ENCODE data around the gene ANXA6. TPM values are rescaled to one million over a fixed set of nuclear protein-coding genes. Genes with fewer than 3 reads are reported as not detected.

ANXA6 gene
- total and polyA plus RNA-seq, 8 donors = 28.4 to 240 (median 88.2) TPM

- TF ChIP-seq CTCF (IDR thresholded peaks at IDR 0.05) (no peak), EP300 (IDR thresholded peaks at IDR 0.05) (no peak), POLR2AphosphoS5 (IDR thresholded peaks at IDR 0.05) (no peak), POLR2A (IDR thresholded peaks at IDR 0.05) (no peak)
- Histone ChIP-seq H3K36me3 (no peaks in the 10 kb centered on the region), H3K27ac (peak overlapping the region; percentile 69 to 99 (median 80)), H3K4me3 (peak overlapping the region in 2 of 4 donors; percentile 16 to 37), H3K9me3 (no peaks in the 10 kb centered on the region), H3K4me1 (peaks cover 41 to 58% (median 47%) of the 10 kb centered on the region in 4 donors), H3K27me3 (no peaks in the 10 kb centered on the region)
- no peak for DNase-seq
- 71 to 79% (median 73%) methylated on average over 6 of the region's 6 CpGs for WGBS, 5 donors
- intact Hi-C loops (cut with DNase I; ENCODE audit: low total_unique reads) = no loop called here
Measured at GRCh38 chr5:151086192-151086869, 71.2 kb downstream of the ANXA6 start.

- peak; percentile 68 to 82 for DNase-seq
- peaks cover 41 to 58% (median 48%) of the 10 kb centered on the region in 4 donors for H3K4me1 ChIP-seq
- intact Hi-C loops (cut with DNase I; ENCODE audit: low total_unique reads) = no loop called here
Measured at GRCh38 chr5:151085517-151086041, 72.0 kb downstream of the ANXA6 start.

GRCh38 chr5:151084363-151084762 is 73.2 kb downstream of the ANXA6 start:
- TF ChIP-seq CTCF (IDR thresholded peaks at IDR 0.05) (no peak), POLR2AphosphoS5 (IDR thresholded peaks at IDR 0.05) (no peak), EP300 (IDR thresholded peaks at IDR 0.05) (no peak), POLR2A (IDR thresholded peaks at IDR 0.05) (no peak)
- intact Hi-C loops (cut with DNase I; ENCODE audit: low total_unique reads) = no loop called here
- peaks cover 47 to 66% (median 58%) of the 10 kb centered on the region in 4 donors for H3K4me1 ChIP-seq
- peak overlapping the region in 4 of 5 donors; percentile 75 to 99 (median 90) for H3K27ac ChIP-seq
- 91 to 95% (median 95%) methylated on average over 7 of the region's 7 CpGs for WGBS, 5 donors
- no peaks in the 10 kb centered on the region for H3K36me3 ChIP-seq
- no peaks in the 10 kb centered on the region for H3K27me3 ChIP-seq
- DNase-seq = no peak
- no peaks in the 10 kb centered on the region for H3K9me3 ChIP-seq
- no peak overlapping the region for H3K4me3 ChIP-seq

More at GRCh38 chr5:151085517-151086041, 72.0 kb downstream of the ANXA6 start:
- no peak for TF ChIP-seq CTCF (IDR thresholded peaks at IDR 0.05)
- no peak for TF ChIP-seq POLR2A (IDR thresholded peaks at IDR 0.05)
- TF ChIP-seq POLR2AphosphoS5 (IDR thresholded peaks at IDR 0.05) = peak in 2 of 3 donors; percentile 31 to 47
- 17 to 30% (median 25%) methylated on average over 9 of the region's 9 CpGs for WGBS, 5 donors
- Histone ChIP-seq H3K4me3 (peak overlapping the region in 1 of 4 donors; percentile 37), H3K27me3 (no peaks in the 10 kb centered on the region), H3K9me3 (no peaks in the 10 kb centered on the region), H3K27ac (peak overlapping the region; percentile 60 to 99 (median 80)), H3K36me3 (no peaks in the 10 kb centered on the region)

GRCh38 chr5:151083081-151083676 is 74.4 kb downstream of the ANXA6 start:
- intact Hi-C loops (cut with DNase I; ENCODE audit: low total_unique reads) = no loop called here
- Histone ChIP-seq H3K4me1 (peaks cover 59 to 78% (median 70%) of the 10 kb centered on the region in 4 donors), H3K27me3 (no peaks in the 10 kb centered on the region), H3K27ac (peak overlapping the region; percentile 53 to 99 (median 98)), H3K9me3 (no peaks in the 10 kb centered on the region), H3K4me3 (no peak overlapping the region), H3K36me3 (peaks cover 0 to 4% (median 1%) of the 10 kb centered on the region in 4 donors)
- peak; percentile 69 to 85 for DNase-seq
- TF ChIP-seq CTCF (IDR thresholded peaks at IDR 0.05) = no peak
- TF ChIP-seq EP300 (IDR thresholded peaks at IDR 0.05) = no peak
- peak in 2 of 3 donors; percentile 44 to 62 for TF ChIP-seq POLR2AphosphoS5 (IDR thresholded peaks at IDR 0.05)
- 47 to 70% (median 53%) methylated on average over 3 of the region's 3 CpGs for WGBS, 5 donors

Measured in stomach (tissue), 9 donors.